CD4-positive, alpha-beta T cell treated with Interleukin-4 for 4 hours (primary cell): ENCODE measurements around the gene ZEB2.

Experiments
- DNase-seq: peaks from one replicate; pipeline ENCODE4 v3.0.0-alpha.2; 2020

The ZEB2 gene

DNA sequence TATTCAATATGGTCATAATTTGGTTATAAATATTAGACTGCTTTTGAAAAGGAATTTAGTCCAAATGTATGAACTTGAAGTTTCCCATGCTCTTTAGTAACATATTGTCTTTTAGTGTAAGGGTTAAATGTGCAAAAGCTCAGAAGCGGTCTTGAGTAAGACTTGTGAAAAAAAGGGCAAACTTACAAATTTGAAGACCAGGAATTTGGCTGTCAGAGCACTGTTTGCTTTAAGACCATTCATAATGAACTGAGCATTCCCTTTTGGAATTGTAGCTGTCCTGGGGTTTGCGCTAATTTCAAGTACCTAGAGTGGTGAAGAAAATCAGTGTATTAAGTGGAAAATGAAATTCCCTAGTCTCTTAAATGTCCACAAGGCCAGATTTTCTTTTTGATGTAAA, 6.9 kb upstream of the ZEB2 start:
- no peak for DNase-seq

GRCh38 chr2:144524118-144525009, 4.4 kb upstream of the ZEB2 start:
- no peak for DNase-seq

DNA sequence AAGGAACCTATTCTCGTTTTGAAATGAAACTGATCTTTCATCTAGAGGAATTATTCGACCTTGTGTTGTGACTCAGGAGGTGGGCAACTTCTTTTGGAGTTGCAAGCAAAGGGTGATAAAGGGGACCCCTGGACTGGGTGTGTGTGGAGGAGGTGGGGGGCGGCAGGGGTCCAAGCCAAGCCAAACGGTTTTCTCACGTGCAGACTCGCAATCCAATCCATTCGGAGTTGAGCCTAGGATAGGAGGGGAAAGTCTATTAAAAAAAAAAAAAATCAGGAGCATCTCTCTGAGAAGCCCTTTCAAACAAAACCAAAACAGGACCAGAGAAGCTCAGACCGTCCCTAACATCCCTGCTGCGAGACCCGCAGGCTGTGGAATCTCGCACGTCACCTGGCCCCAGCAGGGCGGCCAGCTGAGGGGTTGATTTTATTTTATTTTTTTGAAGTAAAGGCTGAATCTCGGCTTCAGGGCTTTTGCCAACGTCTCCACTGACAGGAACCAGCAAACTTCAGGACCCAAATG, 3.7 kb upstream of the ZEB2 start:
- DNase-seq, result no peak

DNA sequence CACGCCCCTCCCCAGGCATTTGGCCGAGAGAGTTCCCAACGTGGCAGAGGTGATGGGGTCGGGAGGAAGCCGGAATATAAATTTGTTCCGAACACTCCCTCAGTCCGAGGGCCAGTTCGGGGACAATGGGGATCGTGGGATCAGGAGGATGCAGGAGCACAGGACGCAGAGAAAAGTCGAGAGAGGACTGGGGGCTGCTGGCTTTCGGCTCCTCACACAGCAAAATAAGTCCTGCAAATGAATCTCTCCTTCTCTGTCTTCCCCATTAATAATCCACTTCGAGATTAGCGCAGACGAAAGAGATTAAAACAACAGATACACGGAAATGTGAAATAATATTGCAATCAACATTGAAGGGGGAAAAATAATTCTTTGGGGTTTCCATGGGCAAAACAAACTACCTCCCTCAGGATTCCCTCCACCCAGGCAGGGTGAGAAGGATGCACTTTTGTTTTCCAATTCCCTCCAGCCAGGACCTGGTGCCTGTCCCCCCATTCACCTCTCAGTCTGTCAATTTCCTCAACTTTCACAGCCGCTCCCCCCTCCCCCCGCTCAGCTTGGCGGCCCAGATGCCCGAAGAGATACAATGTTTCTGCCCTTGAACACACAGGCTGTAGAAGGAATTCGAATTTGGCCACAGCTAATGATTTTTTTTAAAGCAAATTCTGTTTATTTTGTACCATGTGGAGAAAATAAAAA, 3.1 kb upstream of the ZEB2 start:
- DNase-seq, result no peak

GRCh38 chr2:144522176-144522896, 2.4 kb upstream of the ZEB2 start:
- no peak for DNase-seq

DNA sequence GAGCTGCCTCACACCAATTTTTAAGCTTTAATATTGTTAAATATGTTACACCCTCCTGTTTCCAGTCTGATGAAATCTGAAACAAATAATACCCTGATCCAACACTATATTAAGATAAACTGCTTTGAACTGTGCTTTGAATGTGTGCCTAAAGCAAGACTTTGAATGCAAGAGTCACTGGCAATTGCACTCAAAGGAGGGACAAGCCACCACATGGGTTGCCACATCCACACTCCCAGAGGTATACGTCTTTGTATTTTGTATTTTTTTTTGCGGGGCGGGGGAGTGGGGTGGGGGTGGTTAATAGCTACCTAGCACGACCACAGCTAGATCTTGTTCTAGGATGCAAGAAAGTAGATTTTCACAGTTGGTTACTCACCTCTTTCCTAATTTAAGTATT, 1.8 kb upstream of the ZEB2 start:
- DNase-seq, result no peak

GRCh38 chr2:144520756-144521487, 1.0 kb upstream of the ZEB2 start:
- no peak for DNase-seq

DNA sequence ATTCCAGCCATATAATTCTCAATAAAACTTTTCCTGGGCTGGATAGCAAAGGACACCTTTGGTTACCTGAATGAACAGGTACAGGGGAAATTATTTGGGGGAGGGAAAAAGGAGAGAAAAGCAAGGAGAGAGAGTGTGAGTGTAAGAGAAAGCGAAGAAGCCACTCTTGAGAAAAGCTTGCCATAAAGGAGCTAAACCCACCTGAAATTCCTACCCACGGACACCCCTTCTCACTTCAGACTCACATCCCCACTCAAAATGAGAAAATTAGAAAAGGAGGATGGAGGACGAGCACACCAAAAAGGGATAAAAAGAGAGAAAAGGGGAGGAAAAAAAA, 354 bp downstream of the ZEB2 start:
- DNase-seq, result no peak

- no peak for DNase-seq
These were observed 947 bp downstream of the ZEB2 start for GRCh38 chr2:144518748-144519596.

- no peak for DNase-seq
These were observed 1.8 kb downstream of the ZEB2 start for GRCh38 chr2:144517866-144518747.

GRCh38 chr2:144516981-144517865, 2.7 kb downstream of the ZEB2 start:
- DNase-seq, result peak; percentile 75

- no peak for DNase-seq
These were observed 3.4 kb downstream of the ZEB2 start for GRCh38 chr2:144516411-144516980.

- peak; percentile 67 for DNase-seq
These were observed 4.1 kb downstream of the ZEB2 start for GRCh38 chr2:144515696-144516410.

- DNase-seq, result no peak
These were observed 4.7 kb downstream of the ZEB2 start for GRCh38 chr2:144515099-144515695.

DNA sequence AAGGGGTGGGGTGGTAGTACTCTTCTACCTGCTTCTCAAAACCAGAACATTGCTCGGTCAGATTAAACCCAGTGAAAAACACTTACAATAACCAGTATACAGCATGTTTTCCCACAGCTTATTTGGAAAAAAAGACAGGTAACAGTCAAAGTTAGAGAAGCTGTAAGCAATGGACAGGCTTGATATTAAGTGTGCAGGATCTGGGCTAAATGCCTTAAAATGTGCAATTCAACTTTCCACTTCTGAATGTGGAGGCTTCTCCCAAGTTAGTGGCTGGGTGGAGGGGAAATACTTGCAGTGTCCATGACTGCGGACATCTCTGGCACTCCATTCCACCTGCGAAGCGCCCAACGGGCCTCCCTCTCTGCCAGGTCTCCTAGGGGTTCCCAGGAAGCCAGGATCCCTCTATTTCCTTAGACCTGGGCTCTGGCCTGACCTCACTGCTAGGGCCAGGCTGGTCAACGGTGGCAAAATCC, 5.3 kb downstream of the ZEB2 start:
- no peak for DNase-seq

GRCh38 chr2:144513388-144514101, 6.4 kb downstream of the ZEB2 start:
- peak; percentile 46 for DNase-seq

DNA sequence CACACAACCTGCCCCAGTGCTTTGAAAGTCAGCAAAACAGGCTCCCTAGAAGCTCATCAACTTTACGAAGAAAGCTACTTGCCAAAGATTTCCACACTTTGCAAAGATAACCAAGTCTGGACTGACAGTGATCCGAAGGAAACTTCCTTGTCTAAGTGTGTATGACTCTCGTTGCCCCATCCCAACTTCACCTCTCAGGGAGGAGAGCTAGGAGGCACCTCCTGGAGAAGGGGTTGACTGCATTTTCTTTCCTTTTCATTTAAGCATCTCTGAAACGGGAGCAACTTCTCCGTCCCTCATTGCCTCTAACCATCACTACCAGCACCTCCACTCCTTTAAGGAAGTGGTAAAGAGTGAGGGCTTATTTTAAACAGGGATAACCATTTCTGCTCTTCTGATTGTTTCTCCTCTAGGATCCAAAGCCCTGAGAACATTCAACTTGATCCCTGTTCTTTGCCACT, 7.0 kb downstream of the ZEB2 start:
- no peak for DNase-seq
